Stimulated activated CD4-positive, alpha-beta T cell treated with anti-CD3 and anti-CD28 coated beads, Interleukin-15, amount 100 ng/mL, for 24 hours (primary cell): ENCODE results near the gene ADARB1.

ENCODE experiments used
- DNase-seq: peaks from one replicate; pipeline ENCODE4 v3.0.0-alpha.2; 2020

Gene ADARB1

GRCh38 chr21:45079351-45079750, 5.0 kb downstream of the ADARB1 start:
- DNase-seq, result no peak

- no peak for DNase-seq
Measured at GRCh38 chr21:45080232-45080631, 5.9 kb downstream of the ADARB1 start.

- peak; percentile 66 for DNase-seq
Measured at GRCh38 chr21:45080639-45081414, 6.4 kb downstream of the ADARB1 start.

DNA sequence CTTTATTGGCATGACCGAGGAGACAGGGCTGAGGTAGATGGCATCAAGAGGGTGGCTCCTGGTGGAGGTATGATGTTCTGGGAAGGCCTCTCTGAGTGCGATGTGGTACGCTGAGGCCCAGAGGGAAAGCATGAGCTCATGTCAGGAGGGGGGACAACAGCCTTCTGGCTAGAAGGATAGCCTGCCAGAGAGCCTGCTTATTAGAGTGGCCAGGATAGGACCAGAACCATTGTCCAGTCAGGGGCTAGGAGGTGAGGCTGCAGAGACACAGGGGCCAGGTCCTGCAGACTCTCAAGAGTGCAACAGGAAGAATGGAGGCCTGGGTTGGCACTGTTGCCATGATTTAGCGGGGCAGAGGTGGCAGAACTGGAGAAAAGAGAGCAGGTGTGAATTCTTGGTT, 7.3 kb downstream of the ADARB1 start:
- DNase-seq, result no peak

DNA sequence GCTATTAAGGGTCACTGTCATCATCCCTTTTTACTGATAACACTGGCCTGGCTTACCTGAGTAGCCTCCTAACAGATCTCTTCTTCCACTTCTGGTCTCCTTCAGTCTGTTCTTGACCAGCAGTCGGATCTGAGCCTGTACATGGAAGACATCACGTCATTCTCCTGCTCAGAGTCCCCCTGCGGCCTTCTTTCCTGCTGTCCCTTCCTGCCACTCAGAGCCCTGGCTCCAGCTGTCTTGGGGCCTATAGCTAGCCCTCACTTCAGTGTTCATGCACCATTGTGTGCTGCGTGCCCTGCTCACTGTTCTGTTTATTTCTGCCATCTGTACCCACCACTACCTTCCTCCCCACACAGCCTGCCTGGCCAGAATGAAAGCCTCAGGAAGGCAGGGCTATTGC, 8.4 kb downstream of the ADARB1 start:
- no peak for DNase-seq

DNA sequence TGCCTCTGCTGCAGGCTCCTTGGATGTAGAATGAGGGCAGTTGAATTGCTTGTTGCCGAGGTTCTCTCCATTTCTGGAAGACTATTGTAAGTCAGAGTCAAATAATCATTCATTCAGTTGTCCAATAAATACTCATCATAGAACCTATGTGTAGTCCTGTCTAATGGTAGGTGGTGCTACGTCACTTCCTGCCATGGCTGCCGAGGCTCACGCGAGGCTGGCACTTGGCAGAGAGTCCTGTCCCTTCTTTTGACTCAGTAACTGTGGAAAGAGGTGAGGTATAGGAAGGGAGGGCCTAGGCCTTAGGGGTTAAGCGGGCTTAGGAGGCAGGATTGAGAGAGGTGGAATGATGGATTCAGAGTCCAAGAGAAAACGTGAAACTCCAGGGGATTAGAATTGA, 9.7 kb downstream of the ADARB1 start:
- DNase-seq, result peak; percentile 31

GRCh38 chr21:45084881-45085536, 10.6 kb downstream of the ADARB1 start:
- DNase-seq, result no peak

DNA sequence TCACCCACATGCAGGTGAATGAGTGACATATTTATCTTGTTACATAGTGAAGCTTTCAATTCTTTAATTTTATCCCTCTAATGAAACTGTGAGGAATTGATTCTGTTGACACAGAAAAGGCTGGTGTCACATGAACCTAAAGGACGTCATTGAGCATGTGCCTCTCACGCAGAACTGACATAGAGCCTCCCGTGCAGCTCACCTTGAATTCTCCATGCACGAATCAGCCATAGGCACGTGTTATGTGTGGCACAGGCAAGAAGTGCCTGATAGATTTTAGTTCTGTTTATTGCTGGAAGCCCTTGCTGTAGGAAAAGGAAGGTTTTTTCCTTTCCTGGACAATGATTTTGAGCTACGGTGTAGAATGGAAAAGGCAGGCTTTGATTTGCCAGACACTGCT, 11.3 kb downstream of the ADARB1 start:
- DNase-seq, result no peak

GRCh38 chr21:45086337-45086958, 12.1 kb downstream of the ADARB1 start:
- DNase-seq, result no peak

GRCh38 chr21:45087022-45087823, 12.8 kb downstream of the ADARB1 start:
- no peak for DNase-seq

GRCh38 chr21:45088116-45088515, 13.7 kb downstream of the ADARB1 start:
- DNase-seq, result no peak

GRCh38 chr21:45088729-45089128, 14.3 kb downstream of the ADARB1 start:
- DNase-seq, result no peak

- no peak for DNase-seq
Measured at GRCh38 chr21:45089964-45090363, 15.6 kb downstream of the ADARB1 start.

DNA sequence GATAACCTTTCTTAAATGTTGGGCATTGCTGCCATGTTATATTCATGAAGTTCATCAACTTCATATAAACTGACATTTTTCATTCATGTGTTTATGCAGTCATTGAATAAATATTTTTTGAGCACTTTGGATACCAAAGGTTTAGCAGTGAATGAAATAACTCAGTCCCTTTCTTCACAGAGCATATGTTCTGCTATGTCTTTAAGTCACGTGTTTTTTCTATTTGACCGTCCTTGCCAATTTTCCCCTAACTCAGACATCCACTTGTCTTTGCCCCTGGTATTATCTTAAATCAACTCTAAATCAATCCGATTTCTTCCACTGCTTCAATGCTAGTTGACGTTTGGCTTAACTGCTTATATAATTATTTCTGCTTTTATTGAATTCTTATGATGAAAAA, 16.6 kb downstream of the ADARB1 start:
- DNase-seq, result no peak

- no peak for DNase-seq
Measured at GRCh38 chr21:45091550-45092322, 17.4 kb downstream of the ADARB1 start.

GRCh38 chr21:45093035-45093532, 18.7 kb downstream of the ADARB1 start:
- no peak for DNase-seq

DNA sequence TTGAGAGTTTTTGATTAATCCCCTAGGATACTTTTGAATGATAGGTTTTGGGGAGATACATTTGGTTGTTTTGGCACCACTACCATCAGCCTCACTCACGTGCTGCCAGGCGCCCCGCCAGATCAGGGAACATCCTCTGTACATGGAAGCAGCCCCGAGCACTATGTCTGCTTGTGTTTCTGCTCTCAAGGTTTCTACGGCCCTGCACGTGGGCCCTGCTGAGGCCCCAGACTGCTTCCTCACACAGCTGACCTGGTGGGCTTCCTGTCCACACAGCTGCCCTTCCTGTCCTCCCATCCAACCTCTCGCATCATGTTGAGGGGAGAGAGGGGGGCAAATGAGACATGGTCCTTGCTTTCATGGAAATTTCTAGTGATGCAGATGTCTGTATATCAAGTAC, 20.0 kb downstream of the ADARB1 start:
- DNase-seq, result no peak

DNA sequence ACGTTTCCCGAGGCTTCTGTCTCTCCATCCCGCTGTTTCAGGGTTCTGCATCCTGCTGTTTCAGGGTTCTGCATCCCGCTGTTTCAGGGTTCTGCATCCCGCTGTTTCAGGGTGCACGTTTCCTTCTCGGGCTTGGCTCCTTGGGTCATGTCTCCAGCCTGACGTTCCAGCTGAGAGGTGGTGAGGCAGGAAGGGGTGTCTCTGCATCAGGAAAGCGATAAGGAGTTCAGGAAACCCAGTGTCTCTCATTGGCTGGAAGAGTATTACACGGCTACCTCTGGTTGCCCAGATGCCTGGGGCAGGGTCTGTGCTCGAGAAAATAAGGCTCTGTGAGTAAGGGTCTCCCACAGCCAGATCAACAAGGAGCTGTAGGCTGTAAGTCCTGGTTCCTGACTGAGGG, 21.1 kb downstream of the ADARB1 start:
- DNase-seq, result no peak

DNA sequence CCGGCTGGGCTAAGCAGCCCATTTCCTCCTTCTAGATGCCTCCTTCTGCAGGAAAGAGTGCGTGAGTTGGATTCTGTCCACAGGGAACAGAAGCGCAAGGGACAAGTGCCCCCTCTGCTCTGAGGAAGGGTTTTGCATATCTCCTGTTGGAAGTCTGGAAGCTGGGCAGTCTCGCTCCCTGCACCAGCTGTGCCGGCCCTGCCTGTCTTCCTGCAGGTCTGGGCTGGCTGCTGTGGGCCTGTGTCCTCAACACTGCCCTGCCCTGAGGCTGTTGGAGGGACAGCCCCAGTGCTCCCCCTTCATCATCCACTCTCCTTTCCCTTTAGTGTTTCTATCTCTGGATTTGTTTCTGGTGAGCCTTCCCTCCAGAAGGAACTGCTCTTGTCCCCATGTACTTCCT, 21.8 kb downstream of the ADARB1 start:
- no peak for DNase-seq

GRCh38 chr21:45097827-45098387, 23.5 kb downstream of the ADARB1 start:
- DNase-seq, result no peak

- DNase-seq, result no peak
Measured at GRCh38 chr21:45098867-45099266, 24.5 kb downstream of the ADARB1 start.

DNA sequence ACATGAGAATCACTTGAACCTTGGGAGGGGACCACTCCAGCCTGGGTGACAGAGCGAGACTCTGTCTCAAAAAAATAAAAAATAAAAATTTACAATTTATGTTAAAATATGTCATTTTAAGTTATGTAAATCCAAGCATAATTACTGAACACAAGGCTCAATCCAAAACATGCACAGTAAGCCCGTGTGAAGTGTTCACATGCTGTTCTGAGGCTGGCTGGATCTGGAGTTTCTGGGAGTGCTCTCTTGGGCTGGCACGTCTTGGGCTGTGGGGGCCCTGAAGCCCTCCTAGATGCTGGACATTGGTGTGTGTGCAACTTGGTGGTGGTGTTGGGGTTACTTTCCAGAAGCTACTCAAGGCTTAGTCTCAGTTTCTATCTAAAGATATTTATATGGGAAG, 25.2 kb downstream of the ADARB1 start:
- DNase-seq, result no peak
